Mesothelial cell of epicardium (in vitro differentiated cells): ENCODE data around the gene PREX1. TPM values are rescaled to one million over a fixed set of nuclear protein-coding genes. Genes with fewer than 3 reads are reported as not detected.

ENCODE experiments used
- DNase-seq, 2 experiments: peaks; one replicate each; pipeline ENCODE4 v3.0.0; 2021; ENCODE audit warnings: low spot score in 2 of 2; ENCODE audit not compliant: unreplicated experiment in 2 of 2
- H3K27ac Mint-ChIP-seq: 2 replicates; pipeline ENCODE4 v1.8.0; 2021; ENCODE audit warnings: mixed read lengths
- H3K27me3 Mint-ChIP-seq: 2 replicates; pipeline ENCODE4 v1.8.0; 2021; ENCODE audit warnings: low read depth, mixed read lengths
- H3K36me3 Mint-ChIP-seq: 2 replicates; pipeline ENCODE4 v1.8.0; 2021; ENCODE audit warnings: mixed read lengths
- H3K4me1 Mint-ChIP-seq: 2 replicates; pipeline ENCODE4 v1.8.0; 2021; ENCODE audit warnings: mixed read lengths
- H3K4me3 Mint-ChIP-seq: 2 replicates; pipeline ENCODE4 v1.8.0; 2021; ENCODE audit warnings: mild to moderate bottlenecking, moderate library complexity, mixed read lengths
- H3K9me3 Mint-ChIP-seq: 2 replicates; pipeline ENCODE4 v1.8.0; 2021; ENCODE audit warnings: mixed read lengths
- CTCF ChIP-seq: fragments of 200-600 bp; sonication (generic); IDR thresholded peaks from one replicate; pipeline ENCODE4 v1.5.0; 2021; ENCODE audit warnings: antibody characterized with exemption; ENCODE audit not compliant: unreplicated experiment
- total RNA-seq: library from RNA; stranded (reverse); gene quantifications from 3 replicates; pipeline ENCODE4 v1.2.1, GENCODE V29; 2021

The PREX1 gene
- total RNA-seq, 1 donor from 2014 or later = 8.3 TPM

GRCh38 chr20:48721324-48722001 lies 106.3 kb downstream of the PREX1 start:
- H3K27ac Mint-ChIP-seq = no peak overlapping the region
- no peak for DNase-seq
- H3K9me3 Mint-ChIP-seq = no peaks in the 10 kb centered on the region
- H3K36me3 Mint-ChIP-seq = no peaks in the 10 kb centered on the region
- no peak for TF ChIP-seq CTCF
- H3K4me1 Mint-ChIP-seq = no peaks in the 10 kb centered on the region
- H3K27me3 Mint-ChIP-seq = peaks cover 4% of the 10 kb centered on the region
- H3K4me3 Mint-ChIP-seq = no peak overlapping the region

- H3K36me3 Mint-ChIP-seq = no peaks in the 10 kb centered on the region
- no peak for TF ChIP-seq CTCF
- no peaks in the 10 kb centered on the region for H3K9me3 Mint-ChIP-seq
- no peak overlapping the region for H3K4me3 Mint-ChIP-seq
- H3K4me1 Mint-ChIP-seq = no peaks in the 10 kb centered on the region
- DNase-seq = no peak
- H3K27me3 Mint-ChIP-seq = peaks cover 4% of the 10 kb centered on the region
- no peak overlapping the region for H3K27ac Mint-ChIP-seq
Observed at GRCh38 chr20:48720256-48720985, 107.4 kb downstream of the PREX1 start.

- Mint-ChIP-seq H3K27me3 (peaks cover 4% of the 10 kb centered on the region), H3K9me3 (no peaks in the 10 kb centered on the region), H3K4me3 (no peak overlapping the region), H3K4me1 (no peaks in the 10 kb centered on the region), H3K27ac (no peak overlapping the region), H3K36me3 (no peaks in the 10 kb centered on the region)
- no peak for DNase-seq
- TF ChIP-seq CTCF = no peak
Observed at GRCh38 chr20:48719598-48720255, 108.1 kb downstream of the PREX1 start.

- H3K27me3 Mint-ChIP-seq = peaks cover 4% of the 10 kb centered on the region
- H3K27ac Mint-ChIP-seq = no peak overlapping the region
- H3K4me3 Mint-ChIP-seq = no peak overlapping the region
- no peak for DNase-seq
- peaks cover 4% of the 10 kb centered on the region for H3K9me3 Mint-ChIP-seq
- H3K4me1 Mint-ChIP-seq = no peaks in the 10 kb centered on the region
- no peak for TF ChIP-seq CTCF
- H3K36me3 Mint-ChIP-seq = no peaks in the 10 kb centered on the region
Observed at GRCh38 chr20:48718786-48719578, 108.8 kb downstream of the PREX1 start.

- Mint-ChIP-seq H3K27ac (no peak overlapping the region), H3K36me3 (no peaks in the 10 kb centered on the region), H3K27me3 (peaks cover 4% of the 10 kb centered on the region), H3K9me3 (peaks cover 4% of the 10 kb centered on the region), H3K4me1 (no peaks in the 10 kb centered on the region), H3K4me3 (no peak overlapping the region)
- TF ChIP-seq CTCF = no peak
- DNase-seq = no peak
Observed at GRCh38 chr20:48717680-48718223, 110.0 kb downstream of the PREX1 start.
